A673 (cell line): ENCODE data around the gene RTEL1. TPM values are rescaled to one million over a fixed set of nuclear protein-coding genes. Genes with fewer than 3 reads are reported as not detected.

Experiments
- BruUV-seq: library from RNA; stranded (reverse); fragments of 400-500 nt; replicated peaks from 2 replicates; lab custom pipeline; 2021; lab: Mats Ljungman, UMichigan
- CTCF ChIA-PET: fragments of 300-600 bp; sonication (Branson Sonifier 250); formaldehyde crosslinking; loops from one replicate; lab custom pipeline; 2022; ENCODE audit warnings: antibody characterized with exemption; lab: Charles Lee
- POLR2A ChIA-PET: fragments of 300-600 bp; sonication (Branson Sonifier 250); formaldehyde crosslinking; loops from one replicate; lab custom pipeline; 2022; ENCODE audit warnings: antibody characterized with exemption; ENCODE audit not compliant: low non-redundant PET; lab: Charles Lee
- DNase-seq: peaks from one replicate; pipeline ENCODE4 v3.0.0-alpha.2; 2015; ENCODE audit warnings: low spot score
- H3K27ac ChIP-seq: fragments of 200-600 bp; sonication (generic); 2 replicates; pipeline ENCODE4 v1.5.1; 2016; ENCODE audit warnings: mixed run types, low read depth, mild to moderate bottlenecking, mixed read lengths, antibody characterized with exemption, low read length; ENCODE audit not compliant: poor library complexity, severe bottlenecking
- H3K27me3 ChIP-seq: fragments of 200-600 bp; sonication (generic); replicated peaks from 2 replicates; pipeline ENCODE4 v1.6.1; 2017; ENCODE audit warnings: mixed run types, low read depth, mild to moderate bottlenecking, mixed read lengths, antibody characterized with exemption, low read length; ENCODE audit not compliant: insufficient read depth, poor library complexity
- H3K36me3 ChIP-seq: fragments of 200-600 bp; sonication (generic); 2 replicates; pipeline ENCODE4 v1.6.1; 2016; ENCODE audit warnings: mixed run types, mild to moderate bottlenecking, mixed read lengths, antibody characterized with exemption, low read length; ENCODE audit not compliant: insufficient read depth, poor library complexity, severe bottlenecking
- H3K4me1 ChIP-seq: fragments of 200-600 bp; sonication (generic); 2 replicates; pipeline ENCODE4 v1.6.1; 2017; ENCODE audit warnings: mixed run types, mild to moderate bottlenecking, mixed read lengths, antibody characterized with exemption, low read length; ENCODE audit not compliant: insufficient read depth, poor library complexity, severe bottlenecking
- H3K4me3 ChIP-seq: fragments of 200-600 bp; sonication (generic); 2 replicates; pipeline ENCODE4 v1.5.1; 2016; ENCODE audit warnings: low read depth, mixed run types, mild to moderate bottlenecking, mixed read lengths, low read length; ENCODE audit not compliant: poor library complexity, severe bottlenecking
- H3K9me3 ChIP-seq: fragments of 200-600 bp; sonication (generic); 2 replicates; pipeline ENCODE4 v1.6.1; 2016; ENCODE audit warnings: mixed run types, low read depth, mild to moderate bottlenecking, mixed read lengths, antibody characterized with exemption, low read length; ENCODE audit not compliant: poor library complexity, severe bottlenecking
- CTCF ChIP-seq: fragments of 300-800, 200-600 bp; sonication (generic); conservative IDR thresholded peaks from 2 replicates; pipeline ENCODE4 v1.5.1; 2017; ENCODE audit warnings: low read depth, mild to moderate bottlenecking, antibody characterized with exemption, low read length, moderate library complexity, mixed read lengths
- EZH2 ChIP-seq: fragments of 200-600 bp; sonication (generic); IDR thresholded peaks from 2 replicates; pipeline ENCODE4 v1.6.1; 2017; ENCODE audit warnings: borderline replicate concordance, low read depth, mild to moderate bottlenecking, mixed read lengths, antibody characterized with exemption, low read length; ENCODE audit not compliant: poor library complexity, severe bottlenecking
- intact Hi-C: fragments of 100-400 bp; cut with micrococcal nuclease; formaldehyde crosslinking; loops from one replicate; pipeline ENCODE4 v1.10.0; 2022; ENCODE audit not compliant: unreplicated experiment
- total RNA-seq: library from RNA; stranded (reverse); gene quantifications from 2 replicates; pipeline ENCODE4 v1.2.3, GENCODE V29; 2021

The RTEL1 gene
- total RNA-seq, 1 experiment from 2014 or later, result 45.6 TPM

DNA sequence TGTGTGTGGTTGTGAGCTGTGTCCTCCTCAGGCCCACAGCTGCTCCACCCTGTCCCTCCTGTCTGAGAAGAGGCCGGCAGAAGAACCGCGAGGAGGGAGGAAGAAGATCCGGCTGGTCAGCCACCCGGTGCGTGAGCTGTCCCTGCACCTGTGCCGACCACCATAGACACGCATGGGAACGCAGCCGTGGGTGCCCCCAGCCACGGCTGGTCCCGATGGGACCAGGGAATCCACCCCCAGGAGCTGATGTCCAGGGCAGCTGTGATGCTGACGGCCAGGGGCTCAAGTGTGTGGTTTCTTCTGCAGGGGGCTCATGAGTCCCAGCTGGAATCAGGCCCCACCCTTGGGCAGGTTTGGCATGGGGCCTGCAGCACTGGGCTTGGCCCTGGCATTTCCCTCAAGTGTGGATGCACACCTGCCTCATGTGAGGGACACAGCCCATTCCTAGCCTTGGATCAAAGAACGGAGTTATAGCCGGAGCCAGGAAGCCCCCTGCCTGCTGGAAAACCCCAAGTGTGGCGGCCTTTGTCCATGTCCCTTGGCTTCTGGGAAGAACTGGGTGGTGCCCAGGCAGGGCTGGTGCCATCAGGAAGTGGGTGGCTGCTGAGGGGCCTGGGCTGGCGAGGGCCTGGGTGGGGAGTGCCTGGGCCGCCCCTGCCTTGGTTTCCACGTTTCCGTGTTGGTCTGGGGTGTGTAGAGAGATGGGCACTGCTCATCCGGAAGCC lies 33.8 kb downstream of the RTEL1 start:
- POLR2A ChIA-PET, result no interaction called here
- BruUV-seq, result no TSS peak
- H3K4me1 ChIP-seq, result no peaks in the 10 kb centered on the region
- no peak for DNase-seq
- CTCF ChIA-PET, result no interaction called here
- no peaks in the 10 kb centered on the region for H3K27me3 ChIP-seq
- intact Hi-C loops, result no loop called here
- H3K4me3 ChIP-seq, result no peak overlapping the region
- no peaks in the 10 kb centered on the region for H3K9me3 ChIP-seq
- peaks cover 10% of the 10 kb centered on the region for H3K36me3 ChIP-seq
- no peak for TF ChIP-seq CTCF
- no peak for TF ChIP-seq EZH2
- no peak overlapping the region for H3K27ac ChIP-seq

DNA sequence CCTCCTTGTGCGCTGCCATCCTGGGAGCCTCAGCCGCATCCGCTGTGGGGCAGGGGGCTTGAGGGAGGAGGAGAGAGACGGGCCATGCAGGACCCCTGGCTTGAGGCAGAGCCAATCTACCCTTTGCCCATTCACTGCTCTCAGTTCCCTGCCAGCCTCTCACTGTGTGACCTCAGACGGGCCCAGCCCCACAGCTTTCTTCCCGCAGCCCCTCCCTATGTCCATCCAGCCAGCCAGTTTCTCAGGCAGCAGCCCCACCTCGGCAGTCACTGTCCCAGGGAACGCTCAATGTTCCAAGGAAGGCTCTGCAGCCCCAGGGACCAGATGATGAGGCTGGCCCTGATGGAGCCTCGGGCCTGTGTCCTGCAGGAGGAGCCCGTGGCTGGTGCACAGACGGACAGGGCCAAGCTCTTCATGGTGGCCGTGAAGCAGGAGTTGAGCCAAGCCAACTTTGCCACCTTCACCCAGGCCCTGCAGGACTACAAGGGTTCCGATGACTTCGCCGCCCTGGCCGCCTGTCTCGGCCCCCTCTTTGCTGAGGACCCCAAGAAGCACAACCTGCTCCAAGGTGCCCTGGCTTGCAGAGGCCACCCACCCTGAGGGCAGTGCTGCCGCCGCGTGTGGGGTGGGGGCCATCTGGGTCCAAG lies 34.4 kb downstream of the RTEL1 start:
- ChIA-PET CTCF (no interaction called here), POLR2A (no interaction called here)
- BruUV-seq, result no TSS peak
- Histone ChIP-seq H3K9me3 (no peaks in the 10 kb centered on the region), H3K4me3 (no peak overlapping the region), H3K4me1 (no peaks in the 10 kb centered on the region), H3K27me3 (no peaks in the 10 kb centered on the region), H3K36me3 (peaks cover 10% of the 10 kb centered on the region), H3K27ac (no peak overlapping the region)
- intact Hi-C loops, result no loop called here
- DNase-seq, result no peak
- TF ChIP-seq EZH2 (no peak), CTCF (no peak)

GRCh38 chr20:63693083-63693732 lies 35.1 kb downstream of the RTEL1 start:
- intact Hi-C loops, result no loop called here
- TF ChIP-seq CTCF (no peak), EZH2 (no peak)
- CTCF ChIA-PET, result no interaction called here

More at GRCh38 chr20:63693083-63693732, 35.1 kb downstream of the RTEL1 start:
- no peak for DNase-seq
- H3K36me3 ChIP-seq, result peaks cover 10% of the 10 kb centered on the region
- POLR2A ChIA-PET, result no interaction called here
- no peak overlapping the region for H3K27ac ChIP-seq
- no peaks in the 10 kb centered on the region for H3K9me3 ChIP-seq
- BruUV-seq, result no TSS peak
- H3K4me1 ChIP-seq, result no peaks in the 10 kb centered on the region
- no peak overlapping the region for H3K4me3 ChIP-seq
- no peaks in the 10 kb centered on the region for H3K27me3 ChIP-seq
